GM21390 (cell line): ENCODE measurements around the gene ACOT9.
"Not testable (repeated sequence)": the region's sequence is repeated elsewhere in the genome, so short reads cannot be mapped to it uniquely, and the experiment has no call there.

Source experiments
- ATAC-seq: cut with Tn5 transposase; IDR thresholded peaks from one replicate; pipeline ENCODE4 v1.9.1; 2021; ENCODE audit not compliant: unreplicated experiment

The ACOT9 gene

DNA sequence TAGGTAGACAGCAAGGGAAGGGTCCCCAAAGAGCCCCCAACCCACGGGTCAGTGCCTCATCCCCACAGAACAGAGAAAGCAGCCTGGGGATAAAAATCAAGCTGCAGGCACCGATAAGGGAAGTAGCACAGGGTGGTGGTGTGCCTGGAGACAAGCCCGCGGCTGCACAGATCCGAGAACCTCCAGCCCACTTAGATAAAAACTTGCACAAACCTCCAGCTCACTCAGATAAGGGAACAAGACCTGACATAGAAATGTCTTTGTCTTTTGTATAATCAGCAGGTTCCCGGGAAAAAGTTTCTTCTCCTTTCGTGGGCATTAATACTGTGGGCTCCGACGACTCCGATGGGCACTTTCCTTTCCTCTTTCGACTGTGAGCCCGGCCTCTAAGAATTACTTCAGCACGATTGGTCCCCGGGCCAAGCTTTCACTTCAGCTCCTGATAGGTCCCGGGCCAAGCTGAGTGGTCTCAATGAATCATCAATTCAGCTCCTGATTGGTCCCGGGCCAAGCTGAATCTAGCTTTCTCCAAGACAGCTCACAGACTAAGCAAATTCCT is 43.4 kb downstream of the ACOT9 start:
- ATAC-seq: peak; percentile 66

DNA sequence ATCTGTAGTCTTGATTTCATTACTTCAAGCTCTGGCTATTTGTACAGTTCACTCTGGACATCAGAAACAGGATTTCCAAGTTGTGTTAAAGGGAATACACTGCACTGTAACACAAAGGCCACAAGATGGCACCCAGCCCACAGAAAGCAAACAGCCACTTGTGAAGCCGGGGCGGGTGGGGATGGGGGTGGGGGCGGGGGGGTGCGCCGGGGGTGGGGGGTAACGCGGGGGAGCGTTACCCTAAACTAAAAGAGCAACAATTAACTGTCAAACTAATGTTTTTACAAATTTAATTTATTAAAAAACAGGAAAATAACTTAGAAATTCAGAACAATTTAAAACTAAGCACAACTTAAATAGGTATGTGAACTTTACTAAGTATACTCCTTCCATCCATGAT is 48.5 kb downstream of the ACOT9 start:
- ATAC-seq: peak; percentile 58

DNA sequence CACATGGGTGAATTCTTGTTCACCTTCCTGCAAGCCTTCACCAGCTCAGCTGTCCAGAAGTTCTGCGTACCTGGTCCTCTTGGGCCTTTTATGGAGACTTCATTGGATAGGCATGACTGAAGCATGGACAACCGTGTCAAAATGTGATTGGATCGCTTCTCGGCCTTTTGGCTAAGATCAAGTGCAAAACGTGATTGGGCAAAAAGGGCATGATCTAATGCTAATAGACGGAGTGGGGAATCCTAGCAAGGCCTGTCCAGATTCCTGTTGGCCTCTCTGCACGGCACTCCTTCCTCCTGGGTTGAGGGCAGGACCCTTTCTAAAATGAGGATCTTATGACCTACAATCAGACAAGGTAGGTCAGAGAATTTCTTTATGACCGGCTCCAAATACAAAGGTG is 50.9 kb downstream of the ACOT9 start:
- ATAC-seq: no peak

DNA sequence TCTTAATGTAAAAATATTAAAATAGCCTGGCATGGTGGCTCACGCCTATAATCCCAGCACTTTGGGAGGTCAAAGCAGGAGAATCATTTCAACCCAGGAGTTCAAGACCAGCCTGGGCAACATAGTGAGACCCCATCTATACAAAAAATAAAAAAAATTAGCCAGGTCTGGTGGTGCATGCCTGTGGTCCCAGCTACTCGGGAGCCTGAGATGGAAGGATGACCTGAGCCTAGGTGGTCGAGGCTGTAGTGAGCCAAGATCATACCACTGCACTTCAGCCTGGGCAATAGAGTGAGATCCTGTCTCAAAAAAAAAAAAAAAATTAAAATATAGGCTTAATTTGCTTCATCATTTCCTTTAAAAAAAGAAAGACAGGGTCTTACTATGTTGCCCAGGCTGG is 66.6 kb downstream of the ACOT9 start:
- not testable (repeated sequence) for ATAC-seq

DNA sequence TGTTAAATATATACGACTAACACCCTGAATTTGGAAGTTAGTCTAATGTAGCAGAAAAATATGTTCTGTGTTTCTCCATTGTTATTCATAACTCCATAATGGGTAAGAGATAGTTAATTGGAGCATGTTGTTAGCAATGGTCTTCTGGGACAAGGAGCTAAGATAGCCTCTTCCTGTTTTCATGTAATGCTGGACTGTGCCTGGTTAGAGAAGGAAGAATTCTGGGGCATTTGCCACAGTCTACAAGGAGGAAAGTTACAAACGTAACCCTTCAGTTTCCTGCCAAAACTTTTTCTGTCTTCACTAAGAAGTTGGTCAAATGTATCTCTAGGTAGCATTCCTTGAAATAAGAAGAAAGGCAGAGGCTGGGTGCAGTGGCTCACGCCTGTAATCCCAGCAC is 70.0 kb downstream of the ACOT9 start:
- no peak for ATAC-seq

DNA sequence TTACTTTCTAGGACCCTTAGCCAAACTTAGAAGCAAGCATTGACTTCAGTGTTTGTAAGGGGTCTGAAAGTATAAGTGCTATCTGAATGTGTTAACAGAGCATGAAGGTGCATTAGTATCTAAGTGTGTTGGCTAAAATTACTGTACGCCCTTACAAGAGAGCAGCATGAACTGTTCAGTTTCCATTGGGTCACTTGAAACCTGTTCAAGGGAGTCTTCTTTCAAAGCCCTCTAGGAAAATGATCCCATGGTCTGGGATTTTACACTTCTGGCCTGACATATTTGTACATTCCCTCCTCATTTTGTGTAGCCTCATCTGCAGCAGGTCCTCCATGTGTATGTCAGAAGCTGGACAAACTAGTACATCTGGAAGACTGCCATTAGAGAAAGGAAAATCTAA is 72.5 kb downstream of the ACOT9 start:
- no peak for ATAC-seq

DNA sequence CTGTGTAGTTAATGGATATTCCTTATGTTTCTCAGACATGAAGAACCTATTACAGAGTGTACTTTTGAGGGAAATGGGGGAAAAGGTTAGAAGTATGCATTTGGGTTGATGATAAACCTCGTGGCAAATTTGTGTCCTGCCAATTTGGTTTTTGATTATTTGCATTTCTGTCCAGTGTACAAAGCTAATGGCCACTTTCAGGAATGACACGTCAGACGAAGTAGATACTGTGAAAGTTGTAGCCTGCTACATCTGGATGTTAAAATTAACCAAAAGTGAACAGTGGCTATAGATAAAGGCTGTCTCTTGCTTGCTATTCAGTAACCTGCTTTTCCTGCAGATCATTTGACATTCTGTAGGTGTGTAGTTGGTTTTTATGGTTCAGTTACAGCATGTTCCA is 74.7 kb downstream of the ACOT9 start:
- ATAC-seq: peak; percentile 48

DNA sequence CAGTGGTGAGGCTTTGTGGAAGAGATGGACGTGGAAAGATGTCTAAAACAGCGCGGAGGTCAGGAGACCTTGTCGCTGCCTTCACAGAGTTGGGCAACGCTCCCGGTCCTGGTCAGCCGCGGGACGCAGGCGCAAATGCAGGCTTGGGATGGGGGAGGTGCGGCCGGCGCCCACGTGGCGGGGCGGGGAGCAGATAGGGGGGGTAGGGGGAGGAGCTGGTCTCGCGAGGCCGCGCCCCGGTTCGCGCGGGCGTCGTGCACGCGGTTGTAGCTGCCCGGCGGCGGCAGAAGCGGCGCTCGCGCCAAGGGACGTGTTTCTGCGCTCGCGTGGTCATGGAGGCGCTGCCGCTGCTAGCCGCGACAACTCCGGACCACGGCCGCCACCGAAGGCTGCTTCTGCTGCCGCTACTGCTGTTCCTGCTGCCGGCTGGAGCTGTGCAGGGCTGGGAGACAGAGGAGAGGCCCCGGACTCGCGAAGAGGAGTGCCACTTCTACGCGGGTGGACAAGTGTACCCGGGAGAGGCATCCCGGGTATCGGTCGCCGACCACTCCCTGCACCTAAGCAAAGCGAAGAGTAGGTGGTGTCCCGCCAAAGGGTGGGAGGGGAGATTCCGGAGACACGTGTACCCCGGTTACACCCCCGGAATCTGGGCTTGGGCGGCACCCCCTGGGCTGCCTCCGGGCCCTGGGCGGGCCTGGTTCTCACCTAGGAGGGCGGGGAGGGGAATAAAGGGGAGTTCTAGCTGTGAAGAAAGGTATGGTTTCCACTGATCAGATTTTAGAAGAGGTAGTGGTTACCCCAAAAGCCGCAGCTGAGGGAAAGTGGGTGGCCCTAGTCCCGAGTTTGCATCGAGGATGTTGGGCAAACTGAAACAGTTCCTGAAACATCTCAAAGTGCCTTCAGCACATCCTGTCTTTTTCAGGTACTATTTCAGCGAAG is 75.6 kb downstream of the ACOT9 start, which contains the start of gene PRDX4:
PRDX4 (plus strand) TSS at position 255 of the 939 bp plus-strand sequence; CDS start at position 333, 78 bp downstream.
- ATAC-seq: peak; percentile 57

DNA sequence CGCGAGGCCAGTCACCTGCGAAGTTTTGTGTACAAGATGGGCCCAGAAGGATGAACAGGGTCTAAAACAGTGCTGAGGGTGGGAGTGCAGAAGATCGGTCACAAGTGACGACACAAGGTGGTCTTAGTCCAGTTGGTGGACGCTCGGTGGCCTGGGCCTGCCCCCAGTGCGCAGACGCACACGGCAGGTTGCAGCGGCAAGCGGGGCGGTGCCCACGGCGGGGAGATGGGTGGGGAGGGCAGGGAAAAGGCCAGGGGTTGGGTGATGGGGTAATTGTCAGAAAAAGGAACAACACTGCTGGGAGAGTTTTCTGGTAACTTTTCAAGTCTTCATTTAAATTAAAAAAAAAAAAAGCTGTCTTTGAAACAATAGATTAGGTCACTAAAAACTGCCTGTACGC is 76.8 kb downstream of the ACOT9 start:
- ATAC-seq: no peak

DNA sequence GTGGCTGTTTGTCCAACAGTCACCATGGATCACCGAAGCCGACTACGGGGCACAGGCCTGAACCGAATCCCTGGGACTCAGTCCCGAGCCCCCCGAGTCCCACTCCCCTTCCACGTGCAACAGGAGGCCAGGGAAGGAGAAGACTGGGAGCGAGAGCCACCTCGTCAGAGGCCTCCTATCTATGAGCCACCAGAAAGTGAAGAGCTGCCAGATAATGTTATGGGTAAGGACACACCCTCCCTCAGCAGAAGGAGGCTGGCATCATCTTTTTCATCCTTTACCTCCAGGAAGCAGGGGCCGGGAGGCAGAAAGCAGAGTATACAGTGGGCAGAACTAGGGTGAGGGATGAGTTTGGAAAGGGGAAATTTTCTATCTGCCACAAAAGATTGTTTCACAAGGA is 78.6 kb downstream of the ACOT9 start:
- no peak for ATAC-seq

DNA sequence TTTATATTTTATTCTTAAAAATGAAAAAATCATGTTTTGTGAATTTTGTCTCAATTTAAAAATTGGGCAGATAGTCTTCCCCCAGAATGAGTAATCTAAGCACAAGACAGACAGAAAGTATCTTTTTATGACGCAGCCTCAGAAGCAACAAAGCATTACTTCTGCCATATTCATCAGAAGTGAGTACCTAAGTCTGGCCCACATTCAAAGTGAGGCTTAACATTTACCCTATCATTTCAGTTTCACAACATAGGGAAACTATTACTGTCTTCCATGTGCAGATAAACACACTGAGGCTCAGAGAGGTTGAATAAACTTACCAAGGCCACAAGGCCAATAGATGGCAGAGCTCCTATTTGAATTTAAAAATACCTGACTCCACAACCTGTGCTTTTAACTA is 80.2 kb downstream of the ACOT9 start:
- ATAC-seq: peak; percentile 53

DNA sequence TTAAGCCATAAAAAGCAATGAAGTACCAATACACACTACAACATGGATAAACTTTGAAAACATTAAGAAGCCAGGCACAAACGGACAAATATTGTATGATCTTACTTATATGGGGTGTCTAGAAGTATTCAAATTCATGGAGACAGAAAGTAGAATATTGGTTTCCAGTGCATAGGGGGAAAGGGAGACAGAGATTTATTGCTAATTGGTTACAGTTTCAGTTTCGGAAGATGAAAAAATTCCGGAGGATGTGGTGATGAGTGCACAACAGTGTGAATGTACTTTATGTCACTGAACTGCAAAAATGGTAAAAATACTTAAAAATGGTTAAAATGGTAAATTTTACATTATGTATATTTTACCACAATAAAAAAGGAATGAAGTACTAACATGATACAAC is 80.9 kb downstream of the ACOT9 start:
- ATAC-seq: peak; percentile 53

DNA sequence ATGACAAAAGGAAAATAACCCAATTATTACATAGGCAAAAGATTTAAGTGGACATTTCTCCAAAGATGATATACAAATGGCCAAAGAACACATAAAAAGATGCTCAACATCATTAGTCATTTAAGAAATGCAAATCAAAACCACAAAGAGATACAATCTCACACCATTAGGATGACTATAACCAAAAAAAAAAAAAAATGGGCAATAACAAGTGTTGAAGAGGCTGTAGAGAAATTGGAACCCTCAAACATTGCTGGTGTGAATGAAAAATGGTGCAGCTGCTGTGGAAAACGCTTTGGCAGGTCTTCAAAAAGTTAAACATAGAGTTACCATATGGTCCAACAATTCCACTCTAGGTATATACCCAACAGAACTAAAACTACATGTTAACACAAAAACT is 81.4 kb downstream of the ACOT9 start:
- ATAC-seq: no peak

DNA sequence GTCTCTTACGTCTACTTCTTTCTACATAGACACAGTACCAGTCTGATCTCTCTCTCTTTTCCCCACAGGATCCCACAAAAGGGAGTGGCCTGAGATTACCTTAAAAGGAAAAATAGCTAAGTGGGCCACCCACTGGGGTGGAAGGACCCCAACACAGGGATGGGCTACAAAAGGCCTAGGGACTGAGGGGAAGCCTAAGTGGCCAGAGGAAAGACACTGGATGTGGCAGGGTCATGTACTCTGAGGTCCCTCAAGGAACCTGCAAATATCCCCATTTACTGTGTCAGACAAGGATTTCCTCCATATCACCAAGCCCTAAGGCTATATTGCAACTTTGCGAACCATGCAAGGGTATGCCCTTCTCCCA is 82.3 kb downstream of the ACOT9 start:
- ATAC-seq: no peak

DNA sequence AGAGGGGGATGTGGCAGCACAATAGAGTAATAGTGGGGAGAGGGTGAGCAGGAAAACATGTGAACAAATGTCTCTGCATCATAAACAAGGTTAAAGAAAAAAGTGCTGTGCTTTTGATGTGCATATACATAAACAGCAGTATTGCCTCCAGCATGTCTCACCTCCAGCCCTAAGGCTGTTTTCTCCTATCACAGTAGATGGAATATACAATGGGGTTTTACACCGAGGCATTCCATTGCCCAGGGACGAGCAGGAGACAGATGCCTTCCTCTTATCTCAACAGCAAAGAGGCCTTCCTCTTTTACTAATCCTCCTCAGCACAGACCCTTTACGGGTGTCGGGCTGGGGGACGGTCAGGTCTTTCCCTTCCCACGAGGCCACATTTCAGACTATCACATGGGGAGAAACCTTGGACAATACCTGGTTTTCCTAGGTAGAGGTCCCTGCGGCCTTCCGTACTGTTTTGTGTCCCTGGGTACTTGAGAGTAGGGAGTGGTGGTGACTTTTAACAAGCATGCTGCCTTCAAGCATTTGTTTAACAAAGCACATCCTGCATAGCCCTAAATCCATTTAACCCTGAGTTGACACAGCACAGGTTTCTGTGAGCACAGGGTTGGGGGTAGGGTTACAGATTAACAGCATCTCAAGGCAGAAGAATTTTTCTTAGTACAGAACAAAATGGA is 82.9 kb downstream of the ACOT9 start:
- not testable (repeated sequence) for ATAC-seq

DNA sequence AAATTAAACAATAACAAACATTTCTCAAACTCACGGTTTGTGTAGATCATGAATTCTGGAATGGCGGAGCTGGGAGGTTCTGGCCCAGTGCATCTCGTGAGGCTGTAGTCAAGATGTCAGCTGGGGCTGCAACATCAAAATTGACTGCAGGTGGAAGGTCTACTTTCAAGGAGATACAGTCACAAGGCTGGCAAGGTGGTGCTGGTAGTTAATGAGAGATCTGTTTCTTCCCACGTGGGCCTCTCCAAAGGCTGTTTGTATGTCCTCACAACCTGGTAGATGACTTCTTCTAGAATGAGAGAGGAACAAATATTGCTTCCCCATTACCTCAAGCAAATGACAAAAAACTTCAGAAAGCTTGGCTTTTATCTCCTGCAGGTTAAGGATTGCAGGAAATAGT is 83.7 kb downstream of the ACOT9 start:
- no peak for ATAC-seq

DNA sequence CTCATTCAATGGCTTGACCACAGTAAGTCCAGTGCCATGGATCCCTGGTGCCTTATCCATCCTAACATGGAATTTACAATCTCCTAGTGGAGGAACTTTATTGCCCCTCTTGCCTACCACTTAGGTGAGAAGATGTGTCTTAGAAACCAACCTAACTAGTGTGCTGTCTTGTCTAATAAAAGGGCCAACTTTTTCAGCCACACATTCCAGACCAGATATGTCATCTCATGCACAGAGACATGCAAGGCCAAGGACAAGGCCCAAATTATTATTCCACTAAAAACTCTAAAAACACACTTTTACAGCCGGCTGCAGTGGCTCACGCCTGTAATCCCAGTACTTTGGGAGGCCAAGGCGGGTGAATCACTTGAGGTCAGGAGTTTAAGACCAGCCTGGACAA is 86.4 kb downstream of the ACOT9 start:
- ATAC-seq: no peak

DNA sequence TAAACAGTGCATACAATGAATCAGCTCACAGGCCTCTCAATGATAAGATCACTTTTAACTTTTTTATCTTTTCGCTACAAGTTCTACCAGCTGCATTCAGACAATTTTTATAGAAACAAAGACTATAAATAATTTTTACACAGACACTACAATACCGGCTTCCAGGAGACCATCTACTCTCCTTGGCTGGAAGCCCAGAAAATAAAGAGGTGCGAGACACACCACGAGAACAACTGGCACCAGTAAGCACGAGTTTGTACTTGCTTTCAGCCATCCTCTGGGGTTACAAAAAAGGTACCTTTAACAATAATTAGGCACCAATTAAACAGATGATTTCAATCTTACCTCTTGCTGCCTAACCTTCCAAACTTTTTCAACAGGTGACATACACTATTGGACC is 87.0 kb downstream of the ACOT9 start:
- no peak for ATAC-seq
